ENCODE results near the gene LILRB2. TPM values are rescaled to one million over a fixed set of nuclear protein-coding genes. Genes with fewer than 3 reads are reported as not detected.

Gene LILRB2
- total and polyA plus RNA-seq, 2 experiments from 2014 or later, result not detected

GRCh38 chr19:54319049-54319448 is 38.1 kb upstream of the LILRB2 start (continued):
- TF ChIP-seq, protein P1, sequence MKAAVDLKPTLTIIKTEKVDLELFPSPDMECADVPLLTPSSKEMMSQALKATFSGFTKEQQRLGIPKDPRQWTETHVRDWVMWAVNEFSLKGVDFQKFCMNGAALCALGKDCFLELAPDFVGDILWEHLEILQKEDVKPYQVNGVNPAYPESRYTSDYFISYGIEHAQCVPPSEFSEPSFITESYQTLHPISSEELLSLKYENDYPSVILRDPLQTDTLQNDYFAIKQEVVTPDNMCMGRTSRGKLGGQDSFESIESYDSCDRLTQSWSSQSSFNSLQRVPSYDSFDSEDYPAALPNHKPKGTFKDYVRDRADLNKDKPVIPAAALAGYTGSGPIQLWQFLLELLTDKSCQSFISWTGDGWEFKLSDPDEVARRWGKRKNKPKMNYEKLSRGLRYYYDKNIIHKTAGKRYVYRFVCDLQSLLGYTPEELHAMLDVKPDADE (IDR thresholded peaks at IDR 0.05), result no peak
- no peak for TF ChIP-seq POLR2AphosphoS5 (IDR thresholded peaks at IDR 0.05; ENCODE audit: low read depth)
- TF ChIP-seq, protein P2, sequence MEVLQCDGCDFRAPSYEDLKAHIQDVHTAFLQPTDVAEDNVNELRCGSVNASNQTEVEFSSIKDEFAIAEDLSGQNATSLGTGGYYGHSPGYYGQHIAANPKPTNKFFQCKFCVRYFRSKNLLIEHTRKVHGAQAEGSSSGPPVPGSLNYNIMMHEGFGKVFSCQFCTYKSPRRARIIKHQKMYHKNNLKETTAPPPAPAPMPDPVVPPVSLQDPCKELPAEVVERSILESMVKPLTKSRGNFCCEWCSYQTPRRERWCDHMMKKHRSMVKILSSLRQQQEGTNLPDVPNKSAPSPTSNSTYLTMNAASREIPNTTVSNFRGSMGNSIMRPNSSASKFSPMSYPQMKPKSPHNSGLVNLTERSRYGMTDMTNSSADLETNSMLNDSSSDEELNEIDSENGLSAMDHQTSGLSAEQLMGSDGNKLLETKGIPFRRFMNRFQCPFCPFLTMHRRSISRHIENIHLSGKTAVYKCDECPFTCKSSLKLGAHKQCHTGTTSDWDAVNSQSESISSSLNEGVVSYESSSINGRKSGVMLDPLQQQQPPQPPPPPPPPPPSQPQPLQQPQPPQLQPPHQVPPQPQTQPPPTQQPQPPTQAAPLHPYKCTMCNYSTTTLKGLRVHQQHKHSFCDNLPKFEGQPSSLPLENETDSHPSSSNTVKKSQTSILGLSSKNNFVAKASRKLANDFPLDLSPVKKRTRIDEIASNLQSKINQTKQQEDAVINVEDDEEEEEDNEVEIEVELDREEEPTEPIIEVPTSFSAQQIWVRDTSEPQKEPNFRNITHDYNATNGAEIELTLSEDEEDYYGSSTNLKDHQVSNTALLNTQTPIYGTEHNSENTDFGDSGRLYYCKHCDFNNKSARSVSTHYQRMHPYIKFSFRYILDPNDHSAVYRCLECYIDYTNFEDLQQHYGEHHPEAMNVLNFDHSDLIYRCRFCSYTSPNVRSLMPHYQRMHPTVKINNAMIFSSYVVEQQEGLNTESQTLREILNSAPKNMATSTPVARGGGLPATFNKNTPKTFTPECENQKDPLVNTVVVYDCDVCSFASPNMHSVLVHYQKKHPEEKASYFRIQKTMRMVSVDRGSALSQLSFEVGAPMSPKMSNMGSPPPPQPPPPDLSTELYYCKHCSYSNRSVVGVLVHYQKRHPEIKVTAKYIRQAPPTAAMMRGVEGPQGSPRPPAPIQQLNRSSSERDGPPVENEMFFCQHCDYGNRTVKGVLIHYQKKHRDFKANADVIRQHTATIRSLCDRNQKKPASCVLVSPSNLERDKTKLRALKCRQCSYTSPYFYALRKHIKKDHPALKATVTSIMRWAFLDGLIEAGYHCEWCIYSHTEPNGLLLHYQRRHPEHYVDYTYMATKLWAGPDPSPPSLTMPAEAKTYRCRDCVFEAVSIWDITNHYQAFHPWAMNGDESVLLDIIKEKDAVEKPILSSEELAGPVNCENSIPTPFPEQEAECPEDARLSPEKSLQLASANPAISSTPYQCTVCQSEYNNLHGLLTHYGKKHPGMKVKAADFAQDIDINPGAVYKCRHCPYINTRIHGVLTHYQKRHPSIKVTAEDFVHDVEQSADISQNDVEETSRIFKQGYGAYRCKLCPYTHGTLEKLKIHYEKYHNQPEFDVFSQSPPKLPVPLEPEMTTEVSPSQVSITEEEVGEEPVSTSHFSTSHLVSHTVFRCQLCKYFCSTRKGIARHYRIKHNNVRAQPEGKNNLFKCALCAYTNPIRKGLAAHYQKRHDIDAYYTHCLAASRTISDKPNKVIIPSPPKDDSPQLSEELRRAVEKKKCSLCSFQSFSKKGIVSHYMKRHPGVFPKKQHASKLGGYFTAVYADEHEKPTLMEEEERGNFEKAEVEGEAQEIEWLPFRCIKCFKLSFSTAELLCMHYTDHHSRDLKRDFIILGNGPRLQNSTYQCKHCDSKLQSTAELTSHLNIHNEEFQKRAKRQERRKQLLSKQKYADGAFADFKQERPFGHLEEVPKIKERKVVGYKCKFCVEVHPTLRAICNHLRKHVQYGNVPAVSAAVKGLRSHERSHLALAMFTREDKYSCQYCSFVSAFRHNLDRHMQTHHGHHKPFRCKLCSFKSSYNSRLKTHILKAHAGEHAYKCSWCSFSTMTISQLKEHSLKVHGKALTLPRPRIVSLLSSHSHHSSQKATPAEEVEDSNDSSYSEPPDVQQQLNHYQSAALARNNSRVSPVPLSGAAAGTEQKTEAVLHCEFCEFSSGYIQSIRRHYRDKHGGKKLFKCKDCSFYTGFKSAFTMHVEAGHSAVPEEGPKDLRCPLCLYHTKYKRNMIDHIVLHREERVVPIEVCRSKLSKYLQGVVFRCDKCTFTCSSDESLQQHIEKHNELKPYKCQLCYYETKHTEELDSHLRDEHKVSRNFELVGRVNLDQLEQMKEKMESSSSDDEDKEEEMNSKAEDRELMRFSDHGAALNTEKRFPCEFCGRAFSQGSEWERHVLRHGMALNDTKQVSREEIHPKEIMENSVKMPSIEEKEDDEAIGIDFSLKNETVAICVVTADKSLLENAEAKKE (CRISPR knock-in tag; IDR thresholded peaks at IDR 0.05), result no peak

GRCh38 chr19:54317965-54318240 is 37.0 kb upstream of the LILRB2 start:
- DNase-seq (ENCODE audit: low spot score), result no peak
- Histone ChIP-seq H3K9me2 (ENCODE audit: insufficient read depth) (no peaks in the 10 kb centered on the region), H3K4me1 (ENCODE audit: insufficient read depth) (peaks cover 5% of the 10 kb centered on the region; the same call in 1 of the 2 replicates), H3K4me2 (no peak overlapping the region), H4K20me1 (replicated peaks; ENCODE audit: insufficient read depth) (no peaks in the 10 kb centered on the region), H3K27me3 (ENCODE audit: insufficient read depth) (no peaks in the 10 kb centered on the region), H3K79me2 (replicated peaks; ENCODE audit: insufficient read depth) (no peaks in the 10 kb centered on the region), H3K4me3 (no peak overlapping the region), H3K36me3 (ENCODE audit: insufficient read depth) (no peaks in the 10 kb centered on the region; the same call in none of the 2 replicates), H3F3A (replicated peaks; ENCODE audit: low read depth) (no peaks in the 10 kb centered on the region), H2AFZ (no peak overlapping the region), H3K27ac (ENCODE audit: low read depth) (no peak overlapping the region)
- H3K4me1 Mint-ChIP-seq, result peaks cover 6% of the 10 kb centered on the region; the same call in 2 of the 3 replicates
- peaks cover 14% of the 10 kb centered on the region for H3K36me3 Mint-ChIP-seq (ENCODE audit: low read depth)
- TF ChIP-seq, protein P1 (IDR thresholded peaks at IDR 0.05), result no peak
- TF ChIP-seq ZNF331 (CRISPR knock-in tag; IDR thresholded peaks at IDR 0.05; ENCODE audit: low read depth), result no peak
- no peak for TF ChIP-seq EZH2 (IDR thresholded peaks at IDR 0.05; ENCODE audit: low read depth, unreplicated experiment)
- TF ChIP-seq CREB1 (CRISPR knock-in tag; IDR thresholded peaks at IDR 0.05; ENCODE audit: low read depth), result no peak
- TF ChIP-seq REST (IDR thresholded peaks at IDR 0.05; ENCODE audit: unreplicated experiment), result no peak
- no peak overlapping the region for H3K4me3 Mint-ChIP-seq
- H3K27me3 Mint-ChIP-seq (ENCODE audit: insufficient read depth, low read depth, poor library complexity), result peaks cover 14% of the 10 kb centered on the region
- no peak overlapping the region for H3K27ac Mint-ChIP-seq
- ATAC-seq, result no peak
- peaks cover 28% of the 10 kb centered on the region for H3K9me3 Mint-ChIP-seq

Measured in GM23338 (cell line).